PFSK-1 (cell line): Measurements from ENCODE around the gene TTC28.

Source experiments
- FOXP2 ChIP-seq: optimal IDR thresholded peaks from 2 replicates; pipeline ENCODE3; 2011; ENCODE audit warnings: borderline replicate concordance, control low read depth, inconsistent platforms; ENCODE audit not compliant: insufficient read depth; ENCODE audit errors: extremely low read length, extremely low read depth
- POLR2AphosphoS5 ChIP-seq: IDR thresholded peaks from 2 replicates; pipeline ENCODE4 v1.6.1; 2012; ENCODE audit warnings: low read depth, mild to moderate bottlenecking, control low read depth, low read length, moderate library complexity
- REST ChIP-seq, 2 experiments: IDR thresholded peaks; 2 replicates each; pipeline versions ENCODE4 v1.6.1 to v1.8.0; 2011 to 2012; ENCODE audit warnings: low read depth in 2 of 2, low read length in 2 of 2, control low read depth in 1 of 2, inconsistent platforms in 1 of 2, mild to moderate bottlenecking in 1 of 2, moderate library complexity in 1 of 2; ENCODE audit not compliant: insufficient read depth in 1 of 2
- SIN3A ChIP-seq: IDR thresholded peaks from 2 replicates; pipeline ENCODE4 v1.6.1; 2012; ENCODE audit warnings: mild to moderate bottlenecking, low read length, moderate library complexity, borderline replicate concordance; ENCODE audit not compliant: insufficient read depth
- TAF1 ChIP-seq: IDR thresholded peaks from 2 replicates; pipeline ENCODE4 v1.6.1; 2012; ENCODE audit warnings: low read length, control low read depth, borderline replicate concordance; ENCODE audit not compliant: insufficient read depth

Gene TTC28

GRCh38 chr22:28328756-28329155, 350.9 kb downstream of the TTC28 start:
- no peak for TF ChIP-seq REST (IDR thresholded peaks at IDR 0.05; ENCODE audit: insufficient read depth in 1 of 2, low read depth in 2 of 2, low read length in 2 of 2)
- TF ChIP-seq POLR2AphosphoS5 = no peak
- no peak for TF ChIP-seq TAF1
- no peak for TF ChIP-seq FOXP2

GRCh38 chr22:28316014-28316413, 363.6 kb downstream of the TTC28 start:
- TF ChIP-seq SIN3A (no peak), REST (IDR thresholded peaks at IDR 0.05; ENCODE audit: insufficient read depth in 1 of 2, low read depth in 2 of 2, low read length in 2 of 2) (no peak), FOXP2 (no peak), POLR2AphosphoS5 (no peak), TAF1 (no peak)

- no peak for TF ChIP-seq TAF1
- TF ChIP-seq POLR2AphosphoS5 = no peak
- no peak for TF ChIP-seq REST (IDR thresholded peaks at IDR 0.05; ENCODE audit: insufficient read depth in 1 of 2, low read depth in 2 of 2, low read length in 2 of 2)
Measured at GRCh38 chr22:28314959-28315358, 364.7 kb downstream of the TTC28 start.

GRCh38 chr22:28310299-28310698, 369.3 kb downstream of the TTC28 start:
- no peak for TF ChIP-seq SIN3A

GRCh38 chr22:28299753-28300152, 379.9 kb downstream of the TTC28 start:
- no peak for TF ChIP-seq SIN3A
- TF ChIP-seq REST (IDR thresholded peaks at IDR 0.05; ENCODE audit: insufficient read depth in 1 of 2, low read depth in 2 of 2, low read length in 2 of 2) = no peak
- no peak for TF ChIP-seq FOXP2
- TF ChIP-seq POLR2AphosphoS5 = no peak
- no peak for TF ChIP-seq TAF1
